GM12801 (cell line): ENCODE results near the gene UGT1A5.

Source experiments
- CTCF ChIP-seq: IDR thresholded peaks from one replicate; pipeline ENCODE4 v1.5.1; 2011; ENCODE audit warnings: control low read depth; ENCODE audit not compliant: insufficient read length; ENCODE audit errors: extremely low read depth

UGT1A5 gene

GRCh38 chr2:233674995-233675394, 37.7 kb upstream of the UGT1A5 start:
- no peak for TF ChIP-seq CTCF

- no peak for TF ChIP-seq CTCF
Measured at GRCh38 chr2:233676046-233676445, 36.7 kb upstream of the UGT1A5 start.

- no peak for TF ChIP-seq CTCF
Measured at GRCh38 chr2:233679196-233679595, 33.5 kb upstream of the UGT1A5 start.

GRCh38 chr2:233680361-233681045, 32.2 kb upstream of the UGT1A5 start:
- TF ChIP-seq CTCF = no peak

GRCh38 chr2:233681521-233682099, 31.1 kb upstream of the UGT1A5 start, which contains the start of gene UGT1A7:
UGT1A7 (plus strand) TSS chr2:233681901; CDS start chr2:233681938, 37 bp downstream.
- no peak for TF ChIP-seq CTCF

GRCh38 chr2:233684640-233685039, 28.1 kb upstream of the UGT1A5 start:
- no peak for TF ChIP-seq CTCF

GRCh38 chr2:233686928-233687327, 25.8 kb upstream of the UGT1A5 start:
- no peak for TF ChIP-seq CTCF
